Loucy (cell line): ENCODE measurements around the gene NLGN1.

Source experiments
- H2AFZ ChIP-seq: fragments of 200-600 bp; sonication (generic); 2 replicates; pipeline ENCODE4 v1.6.0; 2016; ENCODE audit warnings: antibody characterized with exemption, mild to moderate bottlenecking, low read length, moderate library complexity
- H3F3A ChIP-seq: fragments of 200-600 bp; 2 replicates; pipeline ENCODE4 v1.6.0; 2016; ENCODE audit warnings: antibody characterized with exemption, low read depth, mild to moderate bottlenecking
- H3K27me3 ChIP-seq: fragments of 200-600 bp; sonication (generic); 2 replicates; pipeline ENCODE4 v1.6.1; 2014; ENCODE audit warnings: low read length, mild to moderate bottlenecking; ENCODE audit not compliant: insufficient read depth, poor library complexity, severe bottlenecking
- H3K36me3 ChIP-seq: fragments of 200-600 bp; sonication (generic); 2 replicates; pipeline ENCODE4 v1.6.1; 2016; ENCODE audit warnings: low read length; ENCODE audit not compliant: insufficient read depth
- H3K4me1 ChIP-seq: fragments of 200-600 bp; sonication (generic); 2 replicates; pipeline ENCODE4 v1.5.1; 2014; ENCODE audit warnings: low read length, mild to moderate bottlenecking; ENCODE audit not compliant: insufficient read depth, poor library complexity, severe bottlenecking
- H3K4me2 ChIP-seq: fragments of 200-600 bp; sonication (generic); 2 replicates; pipeline ENCODE4 v1.6.0; 2014; ENCODE audit warnings: antibody characterized with exemption, low read length, low read depth, mild to moderate bottlenecking; ENCODE audit not compliant: poor library complexity, severe bottlenecking
- H3K4me3 ChIP-seq: fragments of 200-600 bp; sonication (generic); 2 replicates; pipeline ENCODE4 v1.5.1; 2014; ENCODE audit warnings: low read length, mild to moderate bottlenecking, mixed read lengths; ENCODE audit not compliant: poor library complexity, severe bottlenecking
- H3K79me2 ChIP-seq: fragments of 200-600 bp; sonication (generic); 2 replicates; pipeline ENCODE4 v1.6.1; 2014; ENCODE audit warnings: low read length; ENCODE audit not compliant: insufficient read depth
- H3K9ac ChIP-seq: fragments of 200-600 bp; sonication (generic); 2 replicates; pipeline ENCODE4 v1.6.0; 2014; ENCODE audit warnings: mild to moderate bottlenecking, low read depth, low read length, moderate library complexity; ENCODE audit not compliant: poor library complexity, severe bottlenecking
- H3K9me2 ChIP-seq: fragments of 200-600 bp; sonication (generic); replicated peaks from 2 replicates; pipeline ENCODE4 v1.6.1; 2016; ENCODE audit warnings: low read depth, low read length, mixed read lengths
- H3K9me3 ChIP-seq: fragments of 200-600 bp; sonication (generic); 2 replicates; pipeline ENCODE4 v1.6.1; 2014; ENCODE audit warnings: mild to moderate bottlenecking, antibody characterized with exemption, low read length, low read depth; ENCODE audit not compliant: insufficient read depth
- H4K20me1 ChIP-seq: fragments of 200-600 bp; sonication (generic); 2 replicates; pipeline ENCODE4 v1.6.0; 2014; ENCODE audit warnings: antibody characterized with exemption, low read length, mild to moderate bottlenecking; ENCODE audit not compliant: insufficient read depth, poor library complexity, severe bottlenecking
- EZH2phosphoT487 ChIP-seq: fragments of 200-600 bp; IDR thresholded peaks from 2 replicates; pipeline ENCODE4 v1.6.1; 2018; ENCODE audit warnings: antibody characterized with exemption, mild to moderate bottlenecking, moderate library complexity, borderline replicate concordance
- TF ChIP-seq, protein P1 (sequence below): fragments of 200-600 bp; sonication (generic); conservative IDR thresholded peaks from 2 replicates; pipeline ENCODE4 v1.5.1; 2014; ENCODE audit warnings: mild to moderate bottlenecking, antibody characterized with exemption, low read length

Gene NLGN1

GRCh38 chr3:173750591-173750990, 353.0 kb downstream of the NLGN1 start:
- H2AFZ ChIP-seq = no peak overlapping the region
- H3K4me2 ChIP-seq = no peak overlapping the region
- no peaks in the 10 kb centered on the region for H3K27me3 ChIP-seq

DNA sequence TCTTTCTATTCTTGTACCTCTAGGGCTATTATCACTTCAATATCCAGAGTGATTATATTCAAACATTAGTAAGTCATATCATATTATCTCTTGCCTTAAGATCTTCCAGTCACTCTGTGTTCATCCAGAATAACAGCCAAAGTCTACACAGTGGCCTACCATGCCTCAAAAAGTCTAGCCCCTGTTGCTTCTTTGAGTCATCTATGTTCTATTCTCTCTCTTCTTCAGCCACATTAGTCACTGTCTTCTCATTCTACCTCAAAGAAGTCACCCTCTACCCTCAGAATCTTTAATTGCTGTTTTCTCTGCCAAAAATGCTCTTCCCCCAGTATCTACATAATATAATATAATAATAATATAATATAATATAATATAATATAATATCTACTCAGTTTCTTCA, 356.0 kb downstream of the NLGN1 start:
- H3K9ac ChIP-seq = no peak overlapping the region
- no peak overlapping the region for H3K4me2 ChIP-seq
- H3K79me2 ChIP-seq = no peaks in the 10 kb centered on the region
- no peaks in the 10 kb centered on the region for H3K9me2 ChIP-seq
- H3K4me1 ChIP-seq = no peaks in the 10 kb centered on the region
- no peaks in the 10 kb centered on the region for H3K36me3 ChIP-seq
- no peak overlapping the region for H2AFZ ChIP-seq
- H3K4me3 ChIP-seq = no peak overlapping the region
- no peaks in the 10 kb centered on the region for H3F3A ChIP-seq
- no peaks in the 10 kb centered on the region for H3K27me3 ChIP-seq
- no peaks in the 10 kb centered on the region for H3K9me3 ChIP-seq
- no peaks in the 10 kb centered on the region for H4K20me1 ChIP-seq
- TF ChIP-seq, protein P1, sequence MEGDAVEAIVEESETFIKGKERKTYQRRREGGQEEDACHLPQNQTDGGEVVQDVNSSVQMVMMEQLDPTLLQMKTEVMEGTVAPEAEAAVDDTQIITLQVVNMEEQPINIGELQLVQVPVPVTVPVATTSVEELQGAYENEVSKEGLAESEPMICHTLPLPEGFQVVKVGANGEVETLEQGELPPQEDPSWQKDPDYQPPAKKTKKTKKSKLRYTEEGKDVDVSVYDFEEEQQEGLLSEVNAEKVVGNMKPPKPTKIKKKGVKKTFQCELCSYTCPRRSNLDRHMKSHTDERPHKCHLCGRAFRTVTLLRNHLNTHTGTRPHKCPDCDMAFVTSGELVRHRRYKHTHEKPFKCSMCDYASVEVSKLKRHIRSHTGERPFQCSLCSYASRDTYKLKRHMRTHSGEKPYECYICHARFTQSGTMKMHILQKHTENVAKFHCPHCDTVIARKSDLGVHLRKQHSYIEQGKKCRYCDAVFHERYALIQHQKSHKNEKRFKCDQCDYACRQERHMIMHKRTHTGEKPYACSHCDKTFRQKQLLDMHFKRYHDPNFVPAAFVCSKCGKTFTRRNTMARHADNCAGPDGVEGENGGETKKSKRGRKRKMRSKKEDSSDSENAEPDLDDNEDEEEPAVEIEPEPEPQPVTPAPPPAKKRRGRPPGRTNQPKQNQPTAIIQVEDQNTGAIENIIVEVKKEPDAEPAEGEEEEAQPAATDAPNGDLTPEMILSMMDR = no peak
- TF ChIP-seq EZH2phosphoT487 = no peak

More at GRCh38 chr3:173750591-173750990, 353.0 kb downstream of the NLGN1 start:
- H3K36me3 ChIP-seq = no peaks in the 10 kb centered on the region
- H3K9me3 ChIP-seq = no peaks in the 10 kb centered on the region
- no peaks in the 10 kb centered on the region for H3F3A ChIP-seq
- H3K4me3 ChIP-seq = no peak overlapping the region
- no peaks in the 10 kb centered on the region for H4K20me1 ChIP-seq
- H3K9me2 ChIP-seq = no peaks in the 10 kb centered on the region
- H3K79me2 ChIP-seq = no peaks in the 10 kb centered on the region
- H3K9ac ChIP-seq = no peak overlapping the region
- TF ChIP-seq, protein P1 = no peak
- TF ChIP-seq EZH2phosphoT487 = no peak
- no peaks in the 10 kb centered on the region for H3K4me1 ChIP-seq

DNA sequence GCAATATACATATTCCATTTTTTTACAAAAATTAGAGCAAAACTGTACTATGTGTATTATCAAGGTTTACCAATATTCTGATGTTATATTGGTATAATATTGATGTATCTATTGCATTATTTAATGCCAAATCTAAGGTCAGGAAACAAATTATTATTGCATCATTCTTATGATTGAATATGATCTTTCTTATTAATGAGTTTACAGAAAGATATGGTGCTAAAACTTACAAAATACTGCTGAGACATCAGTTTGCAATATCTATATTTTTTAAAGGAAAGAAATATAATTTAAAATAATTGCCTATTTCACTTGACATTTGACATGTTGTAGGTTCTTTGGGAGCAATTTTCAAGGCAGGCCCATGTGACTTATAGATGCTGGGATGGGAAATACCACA, 357.6 kb downstream of the NLGN1 start:
- Histone ChIP-seq H3K9me2 (no peaks in the 10 kb centered on the region), H3K4me1 (no peaks in the 10 kb centered on the region), H4K20me1 (no peaks in the 10 kb centered on the region), H3K4me3 (no peak overlapping the region), H3K79me2 (no peaks in the 10 kb centered on the region), H3K9me3 (no peaks in the 10 kb centered on the region), H3K9ac (no peak overlapping the region), H3K27me3 (no peaks in the 10 kb centered on the region), H3K36me3 (no peaks in the 10 kb centered on the region), H3K4me2 (no peak overlapping the region), H3F3A (no peaks in the 10 kb centered on the region), H2AFZ (no peak overlapping the region)
- TF ChIP-seq EZH2phosphoT487 = no peak
- TF ChIP-seq, protein P1 = no peak
